Stimulated activated naive B cell treated with anti-CD40 and anti-IgM and Interleukin-4, amounts not matched to agents 10 μg/mL and 1 μg/mL and 100 μg/mL, for 72 hours (primary cell): Measurements from ENCODE around the gene CACNA1S.

Source experiments
- ATAC-seq, 2 donors: fragments of 150-1000 bp; cut with Tn5 transposase; replicated peaks; 2 replicates each; pipeline ENCODE4 v1.10.0; 2021; ENCODE audit warnings: moderate library complexity in 1 of 2
- DNase-seq: peaks from one replicate; pipeline ENCODE4 v3.0.0; 2021
- H3K27ac Mint-ChIP-seq: one replicate; pipeline ENCODE4 v1.8.0; 2022; ENCODE audit warnings: mild to moderate bottlenecking, mixed read lengths
- H3K27me3 Mint-ChIP-seq, 2 donors: one replicate each; pipeline ENCODE4 v1.8.0; 2022; ENCODE audit warnings: mixed read lengths in 2 of 2
- H3K36me3 Mint-ChIP-seq, 2 donors: one replicate each; pipeline ENCODE4 v1.8.0; 2022; ENCODE audit warnings: mixed read lengths in 2 of 2, mild to moderate bottlenecking in 1 of 2
- H3K4me1 Mint-ChIP-seq, 2 donors: one replicate each; pipeline ENCODE4 v1.8.0; 2022; ENCODE audit warnings: mixed read lengths in 2 of 2, mild to moderate bottlenecking in 1 of 2
- H3K4me3 Mint-ChIP-seq, 2 donors: one replicate each; pipeline ENCODE4 v1.8.0; 2022; ENCODE audit warnings: mild to moderate bottlenecking in 2 of 2, mixed read lengths in 2 of 2, moderate library complexity in 1 of 2
- H3K9me3 Mint-ChIP-seq, 2 donors: one replicate each; pipeline ENCODE4 v1.8.0; 2022; ENCODE audit warnings: mixed read lengths in 2 of 2, mild to moderate bottlenecking in 1 of 2

Gene CACNA1S

DNA sequence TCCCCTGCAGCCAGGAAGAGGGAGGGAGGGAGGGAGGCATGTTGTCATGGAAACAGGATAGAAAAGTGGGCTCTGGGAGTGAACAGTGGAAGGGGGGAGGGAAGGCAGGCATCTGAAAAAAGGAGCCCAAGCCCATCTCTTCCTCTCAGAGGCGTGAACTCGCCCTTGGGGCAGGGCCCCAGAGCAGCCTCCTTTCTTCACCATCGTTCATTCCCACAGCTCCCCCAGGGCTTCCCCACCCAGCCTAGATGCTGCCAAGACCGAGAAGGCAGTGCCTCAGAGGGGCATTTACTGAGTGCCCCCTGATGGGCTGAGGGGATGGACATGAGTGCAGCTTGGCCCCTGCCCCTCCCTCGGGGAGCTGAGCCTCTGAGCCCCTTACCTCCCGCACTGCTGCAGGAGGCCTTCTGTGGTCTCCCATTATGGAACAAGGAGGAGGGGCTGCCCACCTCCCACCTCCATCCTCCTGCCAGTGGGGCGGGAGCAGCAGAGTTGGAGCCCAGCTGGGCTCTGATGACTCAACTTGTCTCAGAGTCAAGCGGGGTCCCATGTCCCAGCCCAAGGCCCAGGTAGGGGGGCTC lies 49.6 kb downstream of the CACNA1S start:
- no peak overlapping the region for H3K27ac Mint-ChIP-seq
- H3K4me1 Mint-ChIP-seq: peaks cover 5 to 7% of the 10 kb centered on the region in 2 donors
- ATAC-seq (no peak), DNase-seq (no peak)
- H3K36me3 Mint-ChIP-seq: no peaks in the 10 kb centered on the region
- H3K4me3 Mint-ChIP-seq: no peak overlapping the region
- no peaks in the 10 kb centered on the region for H3K9me3 Mint-ChIP-seq
- H3K27me3 Mint-ChIP-seq: peaks cover 6% of the 10 kb centered on the region in 2 donors

DNA sequence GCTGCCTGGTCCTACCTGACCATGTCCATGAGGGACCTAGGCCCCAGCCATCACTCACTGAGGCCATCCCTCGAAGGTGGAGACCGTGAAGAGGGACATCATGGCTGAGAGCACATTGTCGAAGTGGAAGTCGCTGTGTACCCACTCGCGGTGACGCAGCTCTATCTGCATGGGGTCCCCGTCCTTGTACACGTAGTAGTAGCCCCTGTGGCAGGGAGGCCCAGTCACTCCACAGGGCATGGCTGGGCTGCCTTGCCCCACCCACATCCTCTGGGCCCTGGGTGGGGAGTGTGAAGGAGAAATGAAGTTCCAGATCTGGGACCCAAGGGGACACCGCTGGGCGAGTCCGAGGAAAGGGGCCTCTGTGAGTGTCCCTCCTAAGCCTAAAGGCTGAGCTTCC lies 50.3 kb downstream of the CACNA1S start:
- DNase-seq (no peak), ATAC-seq (no peak)
- Mint-ChIP-seq H3K4me3 (no peak overlapping the region), H3K9me3 (no peaks in the 10 kb centered on the region), H3K27me3 (peaks cover 6% of the 10 kb centered on the region in 2 donors), H3K27ac (no peak overlapping the region), H3K4me1 (peaks cover 10 to 14% of the 10 kb centered on the region in 2 donors), H3K36me3 (no peaks in the 10 kb centered on the region)

GRCh38 chr1:201061049-201061448 lies 51.2 kb downstream of the CACNA1S start:
- Mint-ChIP-seq H3K9me3 (no peaks in the 10 kb centered on the region), H3K4me3 (no peak overlapping the region), H3K27ac (peak overlapping the region; percentile 37), H3K36me3 (no peaks in the 10 kb centered on the region), H3K4me1 (peaks cover 18 to 23% of the 10 kb centered on the region in 2 donors), H3K27me3 (no peaks in the 10 kb centered on the region)
- DNase-seq: no peak
- ATAC-seq: no peak

DNA sequence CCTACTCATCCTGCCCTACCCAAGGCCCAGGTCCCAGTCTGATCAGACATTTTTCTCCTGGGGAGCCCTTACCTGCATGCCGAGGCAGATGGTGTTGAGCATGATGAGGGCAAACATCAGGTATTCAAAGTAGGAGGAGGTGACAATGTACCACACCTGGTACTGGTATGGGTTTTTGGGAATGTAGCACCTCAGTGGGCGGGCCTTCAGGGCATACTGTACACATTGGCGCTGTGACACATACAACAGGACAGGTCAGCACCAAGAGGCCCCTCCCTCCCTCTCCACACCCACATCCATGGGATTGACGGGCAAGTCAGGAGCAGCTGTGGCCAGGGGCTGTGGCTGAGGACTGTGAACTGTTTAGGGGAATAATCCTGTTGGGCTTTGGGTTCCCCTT lies 51.6 kb downstream of the CACNA1S start:
- DNase-seq (no peak), ATAC-seq (no peak)
- Mint-ChIP-seq H3K27ac (no peak overlapping the region), H3K36me3 (no peaks in the 10 kb centered on the region), H3K9me3 (no peaks in the 10 kb centered on the region), H3K27me3 (no peaks in the 10 kb centered on the region), H3K4me1 (peaks cover 21 to 27% of the 10 kb centered on the region in 2 donors), H3K4me3 (no peak overlapping the region)

DNA sequence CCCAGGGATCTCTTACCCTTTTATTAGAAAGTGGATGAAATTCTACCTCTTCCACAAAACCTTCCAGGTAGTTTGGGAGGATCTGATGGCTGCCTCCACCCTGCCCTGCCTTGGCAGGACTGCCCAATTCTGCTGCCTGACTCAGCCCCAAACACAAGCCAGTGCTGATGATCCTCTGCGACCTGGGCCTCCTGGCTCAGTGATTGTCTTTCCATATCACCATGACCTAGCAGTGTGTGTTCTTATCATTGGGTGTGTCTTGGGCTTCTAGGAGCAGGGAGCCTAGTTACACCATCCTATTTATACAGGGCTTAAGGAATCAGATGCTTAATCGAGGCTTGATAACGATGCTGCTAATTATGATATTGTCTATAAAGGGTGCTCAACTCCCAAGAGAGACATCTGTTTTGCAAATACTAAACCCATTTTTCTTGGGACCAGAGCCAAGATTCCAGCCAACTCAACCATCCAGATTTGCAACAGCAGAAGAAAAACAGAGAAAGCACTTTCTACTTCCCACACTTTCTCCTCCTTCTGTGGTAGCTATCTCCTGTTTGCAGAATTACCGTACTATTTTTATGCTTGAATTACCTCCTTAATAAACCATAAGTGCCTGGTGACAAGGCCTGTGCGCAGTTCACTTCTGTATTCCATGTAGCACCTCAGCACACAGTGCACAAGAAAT lies 52.2 kb downstream of the CACNA1S start:
- Mint-ChIP-seq H3K27me3 (no peaks in the 10 kb centered on the region), H3K4me1 (peaks cover 22 to 33% of the 10 kb centered on the region in 2 donors), H3K36me3 (no peaks in the 10 kb centered on the region), H3K27ac (peak overlapping the region; percentile 34), H3K9me3 (no peaks in the 10 kb centered on the region), H3K4me3 (no peak overlapping the region)
- no peak for ATAC-seq
- no peak for DNase-seq

DNA sequence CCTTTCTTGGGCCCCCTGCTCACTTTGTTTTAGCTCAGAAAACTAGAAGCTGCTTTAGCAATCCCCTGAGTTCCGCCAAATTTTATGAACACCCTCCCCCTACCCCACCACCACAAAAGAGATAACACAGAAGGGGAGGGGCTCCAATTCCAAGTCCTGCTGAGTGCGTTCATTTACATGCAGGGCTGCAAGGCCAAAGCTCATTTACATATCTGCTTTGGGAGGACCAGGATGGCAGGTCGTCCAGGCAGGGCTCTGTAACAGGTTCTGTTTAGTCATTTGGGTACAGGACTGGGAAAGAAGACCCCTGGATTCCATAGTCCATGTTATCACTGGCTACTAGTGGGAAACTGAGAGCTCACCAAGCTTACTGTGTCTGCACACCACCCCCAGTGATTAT lies 52.8 kb downstream of the CACNA1S start:
- H3K27me3 Mint-ChIP-seq: no peaks in the 10 kb centered on the region
- H3K27ac Mint-ChIP-seq: no peak overlapping the region
- no peaks in the 10 kb centered on the region for H3K9me3 Mint-ChIP-seq
- H3K36me3 Mint-ChIP-seq: no peaks in the 10 kb centered on the region
- no peak for ATAC-seq
- no peak overlapping the region for H3K4me3 Mint-ChIP-seq
- no peak for DNase-seq
- peaks cover 27 to 39% of the 10 kb centered on the region in 2 donors for H3K4me1 Mint-ChIP-seq

DNA sequence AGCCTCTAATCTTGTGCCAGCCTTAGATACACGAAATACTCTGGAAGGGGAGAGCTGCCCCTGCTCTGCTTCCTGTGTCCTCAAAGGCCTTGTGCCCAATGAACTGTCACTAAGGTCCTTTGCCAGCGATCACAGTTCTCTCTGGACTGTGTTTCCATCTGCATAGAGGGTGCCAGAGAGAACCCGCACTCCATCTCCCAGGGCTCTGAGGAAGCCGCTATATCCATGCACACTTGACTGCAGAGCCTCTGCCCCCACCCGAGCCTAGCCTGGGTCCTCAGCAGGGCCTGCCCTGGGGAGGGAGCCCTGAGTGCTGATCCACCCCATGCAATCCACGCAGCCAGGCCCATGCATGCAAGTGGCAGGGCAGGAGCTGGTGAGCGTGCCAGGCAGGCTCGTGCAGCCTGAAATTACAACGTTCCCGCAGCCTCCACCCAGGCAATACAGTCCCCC lies 58.1 kb downstream of the CACNA1S start:
- no peaks in the 10 kb centered on the region for H3K27me3 Mint-ChIP-seq
- no peaks in the 10 kb centered on the region for H3K36me3 Mint-ChIP-seq
- no peak for DNase-seq
- peaks cover 44 to 77% of the 10 kb centered on the region in 2 donors for H3K4me1 Mint-ChIP-seq
- no peaks in the 10 kb centered on the region for H3K9me3 Mint-ChIP-seq
- no peak for ATAC-seq
- no peak overlapping the region for H3K27ac Mint-ChIP-seq
- no peak overlapping the region for H3K4me3 Mint-ChIP-seq

GRCh38 chr1:201053155-201053860 lies 58.9 kb downstream of the CACNA1S start:
- DNase-seq (no peak), ATAC-seq (peak in 1 of 2 donors; percentile 51)
- Mint-ChIP-seq H3K4me1 (peaks cover 44 to 77% of the 10 kb centered on the region in 2 donors), H3K36me3 (no peaks in the 10 kb centered on the region), H3K4me3 (no peak overlapping the region), H3K27me3 (no peaks in the 10 kb centered on the region), H3K9me3 (no peaks in the 10 kb centered on the region), H3K27ac (peak overlapping the region; percentile 57)

GRCh38 chr1:201051399-201051798 lies 60.8 kb downstream of the CACNA1S start:
- Mint-ChIP-seq H3K36me3 (no peaks in the 10 kb centered on the region), H3K9me3 (no peaks in the 10 kb centered on the region), H3K4me3 (no peak overlapping the region), H3K27ac (no peak overlapping the region), H3K27me3 (no peaks in the 10 kb centered on the region), H3K4me1 (peaks cover 29 to 58% of the 10 kb centered on the region in 2 donors)
- no peak for DNase-seq
- no peak for ATAC-seq

DNA sequence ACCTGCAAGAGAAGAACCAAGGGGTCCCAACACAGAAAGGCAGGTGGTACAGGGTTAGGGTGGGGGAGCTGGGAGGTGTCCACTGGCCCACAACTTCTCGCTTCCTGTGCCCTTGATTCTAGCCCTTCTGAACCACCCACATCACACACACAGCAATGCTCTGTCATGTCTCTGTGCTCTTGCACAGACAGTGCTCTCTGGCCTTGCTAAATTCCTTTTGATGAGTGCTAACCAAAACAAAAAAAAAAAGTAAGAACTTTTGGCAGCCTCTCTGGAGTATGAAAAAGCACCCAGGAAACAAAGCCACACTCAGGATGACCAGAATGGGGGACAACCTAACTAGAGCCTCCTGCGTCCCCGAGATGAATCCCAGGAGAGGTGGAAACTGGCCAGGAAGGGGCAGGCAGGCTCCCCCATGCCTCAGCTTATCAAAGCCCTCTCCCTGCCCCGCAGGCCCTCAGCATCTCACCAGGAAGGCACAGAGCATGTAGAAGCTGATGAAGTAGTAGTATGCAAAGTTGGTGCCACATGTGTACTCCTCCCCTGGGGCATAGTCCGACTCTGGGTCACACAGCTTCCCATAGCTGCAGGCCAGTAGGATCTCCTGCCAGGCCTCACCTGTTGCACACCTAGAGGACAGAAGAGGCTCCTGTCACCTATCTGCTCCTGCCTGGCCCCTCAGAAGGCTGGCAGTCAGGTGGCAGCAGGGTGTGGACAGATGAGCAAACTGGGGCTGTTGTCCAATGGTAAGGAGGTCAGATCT lies 61.5 kb downstream of the CACNA1S start:
- Mint-ChIP-seq H3K27me3 (no peaks in the 10 kb centered on the region), H3K9me3 (no peaks in the 10 kb centered on the region), H3K36me3 (no peaks in the 10 kb centered on the region), H3K4me1 (peaks cover 23 to 51% of the 10 kb centered on the region in 2 donors), H3K4me3 (no peak overlapping the region), H3K27ac (no peak overlapping the region)
- DNase-seq (no peak), ATAC-seq (peak in 1 of 2 donors; percentile 43)

GRCh38 chr1:201049248-201049831 lies 62.9 kb downstream of the CACNA1S start:
- no peaks in the 10 kb centered on the region for H3K9me3 Mint-ChIP-seq
- ATAC-seq (peak; percentile 45 to 46), DNase-seq (no peak)
- H3K4me3 Mint-ChIP-seq: no peak overlapping the region
- H3K36me3 Mint-ChIP-seq: no peaks in the 10 kb centered on the region
- no peak overlapping the region for H3K27ac Mint-ChIP-seq
- H3K27me3 Mint-ChIP-seq: peaks cover 0 to 9% of the 10 kb centered on the region in 2 donors
- H3K4me1 Mint-ChIP-seq: peaks cover 16 to 37% of the 10 kb centered on the region in 2 donors

DNA sequence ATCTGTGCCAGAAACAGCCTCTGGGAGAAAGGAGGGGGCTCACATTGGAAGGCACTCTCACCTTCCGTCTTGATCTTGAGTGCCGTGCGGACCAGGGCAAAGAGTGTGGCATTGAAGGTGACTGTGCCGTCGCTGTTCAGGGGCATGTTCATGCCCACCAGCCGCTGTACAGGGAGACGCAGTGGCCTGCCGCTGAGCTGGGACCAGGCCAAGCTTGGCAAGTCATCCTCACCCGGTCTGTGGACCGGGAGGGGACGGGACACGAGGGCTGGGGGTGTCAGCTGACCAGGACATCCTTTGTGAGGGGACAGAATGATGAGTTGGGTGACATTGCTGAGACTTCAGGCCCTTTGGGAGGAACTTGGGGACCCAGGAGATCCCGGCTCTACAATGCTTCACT lies 63.7 kb downstream of the CACNA1S start:
- ATAC-seq: no peak
- Mint-ChIP-seq H3K4me3 (no peak overlapping the region), H3K27me3 (peaks cover 0 to 9% of the 10 kb centered on the region in 2 donors), H3K36me3 (no peaks in the 10 kb centered on the region), H3K27ac (no peak overlapping the region), H3K9me3 (no peaks in the 10 kb centered on the region), H3K4me1 (peaks cover 10 to 29% of the 10 kb centered on the region in 2 donors)
- DNase-seq: no peak

DNA sequence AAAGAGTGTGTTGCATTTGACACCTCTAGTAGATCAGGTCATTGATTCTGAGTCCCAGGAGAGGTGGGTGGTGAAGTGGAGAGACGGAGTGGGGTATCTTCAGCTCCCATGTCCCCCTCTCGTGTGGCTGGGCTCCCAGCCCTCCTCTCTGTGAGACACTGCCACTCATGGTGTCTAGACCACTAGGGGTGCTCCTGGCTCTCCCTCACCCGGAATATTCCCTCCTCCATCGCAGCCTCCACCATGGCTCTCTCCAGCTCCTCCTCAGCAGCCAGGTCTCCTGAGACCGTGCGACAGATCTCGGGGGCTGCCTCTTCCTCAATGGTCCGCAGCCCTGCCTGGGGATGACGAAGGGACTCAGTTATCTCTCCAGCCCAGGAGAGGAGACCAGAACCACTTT lies 68.1 kb downstream of the CACNA1S start:
- Mint-ChIP-seq H3K9me3 (no peaks in the 10 kb centered on the region), H3K36me3 (no peaks in the 10 kb centered on the region), H3K4me3 (no peak overlapping the region), H3K27me3 (peaks cover 0 to 9% of the 10 kb centered on the region in 2 donors), H3K4me1 (peaks cover 0 to 7% of the 10 kb centered on the region in 2 donors), H3K27ac (no peak overlapping the region)
- ATAC-seq (no peak), DNase-seq (no peak)
